ENCODE results near the gene FIGN. TPM values are rescaled to one million over a fixed set of nuclear protein-coding genes. Genes with fewer than 3 reads are reported as not detected.

FIGN gene
- total RNA-seq, 1 experiment from 2014 or later, result not detected

DNA sequence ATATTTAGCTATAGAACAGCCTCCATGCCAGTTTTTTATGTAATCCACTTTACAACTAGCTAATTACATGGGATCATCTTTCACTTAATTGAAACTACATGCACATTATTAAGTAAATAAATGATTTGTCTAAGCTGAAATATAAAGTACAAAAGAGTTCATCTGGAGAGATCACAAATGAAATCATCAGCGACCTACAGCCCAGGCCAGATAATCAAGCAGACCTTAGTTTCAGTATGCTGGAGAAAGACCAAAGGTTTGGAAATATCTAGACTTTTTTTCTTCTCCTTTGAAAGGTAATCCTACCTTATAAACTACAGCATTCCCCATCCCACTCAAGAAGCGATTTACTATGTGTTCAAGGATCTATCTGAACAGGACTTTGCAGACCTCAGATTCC is 26.5 kb downstream of the FIGN start:
- Histone ChIP-seq H3K4me3 (ENCODE audit: low read depth, low read length) (no peak overlapping the region), H3K36me3 (ENCODE audit: control insufficient read depth, insufficient read depth, low read length) (no peaks in the 10 kb centered on the region), H3K4me1 (no peaks in the 10 kb centered on the region), H3K9me3 (no peaks in the 10 kb centered on the region), H3K27me3 (replicated peaks; ENCODE audit: control insufficient read depth, insufficient read depth, low read length) (no peaks in the 10 kb centered on the region)
- Mint-ChIP-seq H3K9me3 (ENCODE audit: unreplicated experiment) (peaks cover 7% of the 10 kb centered on the region), H3K27ac (ENCODE audit: unreplicated experiment) (no peak overlapping the region), H3K36me3 (ENCODE audit: insufficient read depth, unreplicated experiment) (no peaks in the 10 kb centered on the region), H3K4me1 (ENCODE audit: low read depth, unreplicated experiment) (no peaks in the 10 kb centered on the region), H3K27me3 (ENCODE audit: insufficient read depth, unreplicated experiment) (no peaks in the 10 kb centered on the region), H3K4me3 (ENCODE audit: unreplicated experiment) (no peak overlapping the region)
- intact Hi-C loops (cut with micrococcal nuclease; ENCODE audit: unreplicated experiment), result no loop called here
- BruUV-seq (replicated peaks), result no TSS peak
- TF ChIP-seq, protein P1, sequence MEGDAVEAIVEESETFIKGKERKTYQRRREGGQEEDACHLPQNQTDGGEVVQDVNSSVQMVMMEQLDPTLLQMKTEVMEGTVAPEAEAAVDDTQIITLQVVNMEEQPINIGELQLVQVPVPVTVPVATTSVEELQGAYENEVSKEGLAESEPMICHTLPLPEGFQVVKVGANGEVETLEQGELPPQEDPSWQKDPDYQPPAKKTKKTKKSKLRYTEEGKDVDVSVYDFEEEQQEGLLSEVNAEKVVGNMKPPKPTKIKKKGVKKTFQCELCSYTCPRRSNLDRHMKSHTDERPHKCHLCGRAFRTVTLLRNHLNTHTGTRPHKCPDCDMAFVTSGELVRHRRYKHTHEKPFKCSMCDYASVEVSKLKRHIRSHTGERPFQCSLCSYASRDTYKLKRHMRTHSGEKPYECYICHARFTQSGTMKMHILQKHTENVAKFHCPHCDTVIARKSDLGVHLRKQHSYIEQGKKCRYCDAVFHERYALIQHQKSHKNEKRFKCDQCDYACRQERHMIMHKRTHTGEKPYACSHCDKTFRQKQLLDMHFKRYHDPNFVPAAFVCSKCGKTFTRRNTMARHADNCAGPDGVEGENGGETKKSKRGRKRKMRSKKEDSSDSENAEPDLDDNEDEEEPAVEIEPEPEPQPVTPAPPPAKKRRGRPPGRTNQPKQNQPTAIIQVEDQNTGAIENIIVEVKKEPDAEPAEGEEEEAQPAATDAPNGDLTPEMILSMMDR (IDR thresholded peaks at IDR 0.05; ENCODE audit: insufficient read depth in 1 of 2, low read depth in 1 of 2, low read length in 1 of 2, severe bottlenecking in 1 of 2, unreplicated experiment in 1 of 2), result no peak
- CTCF ChIA-PET, result no interaction called here
- POLR2A ChIA-PET, result no interaction called here
- DNase-seq, result no peak

DNA sequence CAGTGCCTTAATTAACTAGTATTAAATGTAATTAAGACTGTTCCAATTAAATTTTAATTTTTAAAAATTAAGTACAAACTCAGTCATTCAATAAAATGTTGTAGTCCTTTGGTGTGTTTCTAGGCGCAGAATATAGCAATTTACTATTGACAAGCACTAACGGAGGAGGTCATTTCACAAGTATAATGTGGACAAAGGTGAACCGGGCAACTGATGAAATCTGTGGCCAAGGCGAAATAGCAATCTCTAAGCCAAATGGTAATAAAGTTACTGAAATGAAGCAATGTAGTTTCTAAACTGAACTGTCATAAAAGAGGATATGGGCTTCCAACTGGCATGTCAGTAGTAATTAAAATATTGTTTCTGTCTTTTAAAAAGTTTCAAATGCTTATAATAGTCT is 27.5 kb downstream of the FIGN start:
- TF ChIP-seq, protein P1 (IDR thresholded peaks at IDR 0.05; ENCODE audit: insufficient read depth in 1 of 2, low read depth in 1 of 2, low read length in 1 of 2, severe bottlenecking in 1 of 2, unreplicated experiment in 1 of 2), result no peak
- peaks cover 9% of the 10 kb centered on the region for H3K9me3 Mint-ChIP-seq (ENCODE audit: unreplicated experiment)
- DNase-seq, result no peak

DNA sequence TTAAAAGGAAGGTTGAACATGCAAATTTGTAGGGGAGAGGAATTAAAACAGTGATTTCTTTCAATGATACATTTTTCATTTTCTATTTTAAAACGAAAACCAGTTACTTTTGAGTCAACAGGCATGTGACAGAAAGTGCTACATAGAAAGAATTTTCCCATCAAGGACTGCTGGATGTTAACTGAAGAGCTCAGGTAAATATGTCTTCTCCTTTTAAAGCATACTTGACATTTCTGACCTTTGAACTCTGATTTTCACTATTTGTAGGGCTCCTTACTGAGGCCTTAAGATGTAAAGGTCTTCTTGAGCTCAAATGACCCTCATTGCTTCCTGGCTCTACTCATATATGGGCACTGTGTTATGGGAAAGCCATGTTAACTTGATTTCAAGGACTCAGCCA is 32.4 kb downstream of the FIGN start:
- intact Hi-C loops (cut with micrococcal nuclease; ENCODE audit: unreplicated experiment), result loop anchor here (1.0 kb wide), 2 partner anchors 36 to 147 kb away; no protein-coding TSS in a partner anchor
- no peaks in the 10 kb centered on the region for H3K9me3 ChIP-seq
- TF ChIP-seq, protein P1 (IDR thresholded peaks at IDR 0.05; ENCODE audit: insufficient read depth in 1 of 2, low read depth in 1 of 2, low read length in 1 of 2, severe bottlenecking in 1 of 2, unreplicated experiment in 1 of 2), result no peak
- no TSS peak for BruUV-seq (replicated peaks)
- H3K27me3 ChIP-seq (replicated peaks; ENCODE audit: control insufficient read depth, insufficient read depth, low read length), result no peaks in the 10 kb centered on the region
- H3K27me3 Mint-ChIP-seq (ENCODE audit: insufficient read depth, unreplicated experiment), result no peaks in the 10 kb centered on the region
- H3K27ac Mint-ChIP-seq (ENCODE audit: unreplicated experiment), result peak overlapping the region; percentile 22
- H3K4me1 ChIP-seq, result peaks cover 24% of the 10 kb centered on the region
- H3K4me3 ChIP-seq (ENCODE audit: low read depth, low read length), result no peak overlapping the region
- peaks cover 22% of the 10 kb centered on the region for H3K4me1 Mint-ChIP-seq (ENCODE audit: low read depth, unreplicated experiment)
- POLR2A ChIA-PET, result no interaction called here
- peak in 1 of 2 experiments; percentile 30 for DNase-seq
- CTCF ChIA-PET, result no interaction called here
- H3K9me3 Mint-ChIP-seq (ENCODE audit: unreplicated experiment), result peaks cover 9% of the 10 kb centered on the region
- H3K36me3 ChIP-seq (ENCODE audit: control insufficient read depth, insufficient read depth, low read length), result no peaks in the 10 kb centered on the region
- no peaks in the 10 kb centered on the region for H3K36me3 Mint-ChIP-seq (ENCODE audit: insufficient read depth, unreplicated experiment)
- no peak overlapping the region for H3K4me3 Mint-ChIP-seq (ENCODE audit: unreplicated experiment)

More for the DNA sequence above, 27.5 kb downstream of the FIGN start:
- H3K36me3 Mint-ChIP-seq (ENCODE audit: insufficient read depth, unreplicated experiment), result no peaks in the 10 kb centered on the region
- no TSS peak for BruUV-seq (replicated peaks)
- H3K27me3 Mint-ChIP-seq (ENCODE audit: insufficient read depth, unreplicated experiment), result no peaks in the 10 kb centered on the region
- no peak overlapping the region for H3K4me3 Mint-ChIP-seq (ENCODE audit: unreplicated experiment)
- POLR2A ChIA-PET, result no interaction called here
- Histone ChIP-seq H3K4me1 (peaks cover 9% of the 10 kb centered on the region), H3K4me3 (ENCODE audit: low read depth, low read length) (no peak overlapping the region), H3K9me3 (no peaks in the 10 kb centered on the region), H3K27me3 (replicated peaks; ENCODE audit: control insufficient read depth, insufficient read depth, low read length) (no peaks in the 10 kb centered on the region), H3K36me3 (ENCODE audit: control insufficient read depth, insufficient read depth, low read length) (no peaks in the 10 kb centered on the region)
- intact Hi-C loops (cut with micrococcal nuclease; ENCODE audit: unreplicated experiment), result no loop called here
- CTCF ChIA-PET, result no interaction called here
- peaks cover 6% of the 10 kb centered on the region for H3K4me1 Mint-ChIP-seq (ENCODE audit: low read depth, unreplicated experiment)
- H3K27ac Mint-ChIP-seq (ENCODE audit: unreplicated experiment), result no peak overlapping the region
